Esophagus muscularis mucosa (tissue), 3 donors: ENCODE results near the gene TMEM8B.

ENCODE experiments used
- CTCF ChIP-seq, 3 experiments: fragments of 200-600 bp in 2 of 3; fragments of 450-650 bp in 1 of 3; sonication (generic) in 2 of 3; IDR thresholded peaks; one replicate each; pipeline ENCODE4 v1.5.1; 2017 to 2019; ENCODE audit warnings: antibody characterized with exemption in 3 of 3, mild to moderate bottlenecking in 2 of 3, moderate library complexity in 1 of 3
- POLR2A ChIP-seq: fragments of 450-650 bp; IDR thresholded peaks from one replicate; pipeline ENCODE4 v1.6.1; 2017; ENCODE audit warnings: antibody characterized with exemption, moderate library complexity, mild to moderate bottlenecking, low read depth
- POLR2AphosphoS5 ChIP-seq, 2 donors: sonication (generic); formaldehyde crosslinking; IDR thresholded peaks; one replicate each; pipeline ENCODE4 v1.6.1; 2017; ENCODE audit warnings: antibody characterized with exemption in 2 of 2

DNA sequence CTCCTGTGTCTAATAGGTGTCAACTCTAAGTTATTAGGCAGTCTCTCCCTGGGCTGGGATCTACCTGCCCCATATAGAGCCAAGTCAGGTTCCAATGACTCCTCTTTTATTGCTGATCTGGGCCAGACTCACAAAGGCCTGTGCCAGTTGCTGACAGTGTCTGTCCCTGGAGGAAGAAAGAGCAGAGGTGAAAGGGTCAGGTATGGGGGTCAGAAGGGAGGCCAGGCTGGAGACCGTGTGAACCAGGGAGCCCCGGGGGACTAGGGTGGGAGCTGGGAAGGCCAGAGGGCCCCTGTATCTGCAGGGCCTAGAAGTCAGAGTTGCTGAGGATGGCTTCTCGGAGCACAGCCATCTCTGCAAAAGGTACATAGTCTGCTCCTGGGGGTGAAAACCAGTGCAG lies 10.7 kb upstream of the TMEM8B start:
- TF ChIP-seq CTCF (IDR thresholded peaks at IDR 0.05): no peak
- TF ChIP-seq POLR2AphosphoS5 (IDR thresholded peaks at IDR 0.05): no peak
- TF ChIP-seq POLR2A: no peak
